Measurements from ENCODE around the gene KRT23.

GRCh38 chr17:40900809-40901356 lies 36.6 kb downstream of the KRT23 start:
- TF ChIP-seq EZH2 (IDR thresholded peaks at IDR 0.05) (no peak), POLR2AphosphoS5 (IDR thresholded peaks at IDR 0.05; ENCODE audit: borderline replicate concordance, low read depth, low read length) (no peak), FOXP2 (optimal IDR thresholded peaks at IDR 0.05; ENCODE audit: control extremely low read depth, extremely low read length, insufficient read depth) (no peak)
